Thyroid gland (tissue), 4 donors: Measurements from ENCODE around the gene TMTC4.

Experiments used
- POLR2A ChIP-seq, 2 donors: fragments of 450-650 bp; IDR thresholded peaks; one replicate each; pipeline ENCODE4 v1.6.1; 2017; ENCODE audit warnings: antibody characterized with exemption in 2 of 2, mild to moderate bottlenecking in 2 of 2, moderate library complexity in 1 of 2
- TF ChIP-seq, protein P1 (sequence below), 6 experiments: fragments of 200-600 bp in 3 of 6; fragments of 450-650 bp in 3 of 6; sonication (generic) in 3 of 6; IDR thresholded peaks; one replicate each; pipeline ENCODE4 v1.5.1; 2016 to 2019; ENCODE audit warnings: antibody characterized with exemption in 6 of 6, mild to moderate bottlenecking in 2 of 6, inconsistent platforms in 1 of 6, moderate library complexity in 1 of 6

DNA sequence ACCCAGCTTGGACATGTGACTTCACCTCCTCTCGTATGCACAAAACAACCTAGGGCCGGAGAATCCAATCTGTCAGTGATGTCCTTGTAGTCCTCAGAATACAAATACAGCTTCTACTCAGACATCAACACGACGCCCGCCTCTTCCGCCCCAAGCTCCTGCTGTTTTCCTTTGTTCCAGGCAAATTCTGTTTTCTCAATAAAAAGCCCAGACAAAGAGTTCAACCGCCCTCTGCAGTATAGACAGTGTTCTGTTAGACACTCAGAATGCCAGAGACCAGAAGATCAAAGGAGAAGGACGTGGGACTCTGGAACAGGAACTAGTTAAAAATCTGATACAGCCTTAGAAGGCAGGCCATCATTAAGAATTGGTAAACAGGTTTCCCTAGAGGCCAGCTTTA is 44.0 kb downstream of the TMTC4 start:
- TF ChIP-seq, protein P1, sequence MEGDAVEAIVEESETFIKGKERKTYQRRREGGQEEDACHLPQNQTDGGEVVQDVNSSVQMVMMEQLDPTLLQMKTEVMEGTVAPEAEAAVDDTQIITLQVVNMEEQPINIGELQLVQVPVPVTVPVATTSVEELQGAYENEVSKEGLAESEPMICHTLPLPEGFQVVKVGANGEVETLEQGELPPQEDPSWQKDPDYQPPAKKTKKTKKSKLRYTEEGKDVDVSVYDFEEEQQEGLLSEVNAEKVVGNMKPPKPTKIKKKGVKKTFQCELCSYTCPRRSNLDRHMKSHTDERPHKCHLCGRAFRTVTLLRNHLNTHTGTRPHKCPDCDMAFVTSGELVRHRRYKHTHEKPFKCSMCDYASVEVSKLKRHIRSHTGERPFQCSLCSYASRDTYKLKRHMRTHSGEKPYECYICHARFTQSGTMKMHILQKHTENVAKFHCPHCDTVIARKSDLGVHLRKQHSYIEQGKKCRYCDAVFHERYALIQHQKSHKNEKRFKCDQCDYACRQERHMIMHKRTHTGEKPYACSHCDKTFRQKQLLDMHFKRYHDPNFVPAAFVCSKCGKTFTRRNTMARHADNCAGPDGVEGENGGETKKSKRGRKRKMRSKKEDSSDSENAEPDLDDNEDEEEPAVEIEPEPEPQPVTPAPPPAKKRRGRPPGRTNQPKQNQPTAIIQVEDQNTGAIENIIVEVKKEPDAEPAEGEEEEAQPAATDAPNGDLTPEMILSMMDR (IDR thresholded peaks at IDR 0.05), result no peak
- TF ChIP-seq POLR2A (IDR thresholded peaks at IDR 0.05), result no peak
